Central memory CD4-positive, alpha-beta T cell (primary cell): Measurements from ENCODE around the gene ARHGAP6.

Experiments used
- DNase-seq: peaks from one replicate; pipeline ENCODE4 v3.0.0; 2022

The ARHGAP6 gene

GRCh38 chrX:11421805-11422524 is 243.8 kb downstream of the ARHGAP6 start:
- no peak for DNase-seq

- DNase-seq: no peak
Observed at GRCh38 chrX:11420851-11421250, 244.9 kb downstream of the ARHGAP6 start.

GRCh38 chrX:11419102-11419501 is 246.6 kb downstream of the ARHGAP6 start:
- no peak for DNase-seq

- DNase-seq: no peak
Observed at GRCh38 chrX:11416600-11416999, 249.1 kb downstream of the ARHGAP6 start.

GRCh38 chrX:11414091-11414490 is 251.6 kb downstream of the ARHGAP6 start:
- no peak for DNase-seq

GRCh38 chrX:11412715-11413623 is 252.8 kb downstream of the ARHGAP6 start:
- no peak for DNase-seq

- no peak for DNase-seq
Observed at GRCh38 chrX:11409957-11410356, 255.8 kb downstream of the ARHGAP6 start.

- DNase-seq: no peak
Observed at GRCh38 chrX:11408783-11409182, 256.9 kb downstream of the ARHGAP6 start.

- DNase-seq: no peak
Observed at GRCh38 chrX:11408109-11408405, 257.7 kb downstream of the ARHGAP6 start.

- no peak for DNase-seq
Observed at GRCh38 chrX:11407331-11408108, 258.2 kb downstream of the ARHGAP6 start.

- no peak for DNase-seq
Observed at GRCh38 chrX:11406109-11406765, 259.5 kb downstream of the ARHGAP6 start.

GRCh38 chrX:11403631-11404030 is 262.1 kb downstream of the ARHGAP6 start:
- DNase-seq: no peak

- DNase-seq: no peak
Observed at GRCh38 chrX:11401966-11402365, 263.8 kb downstream of the ARHGAP6 start.

GRCh38 chrX:11399489-11400094 is 266.1 kb downstream of the ARHGAP6 start:
- no peak for DNase-seq

- no peak for DNase-seq
Observed at GRCh38 chrX:11398785-11399184, 266.9 kb downstream of the ARHGAP6 start.

GRCh38 chrX:11398139-11398538 is 267.6 kb downstream of the ARHGAP6 start:
- no peak for DNase-seq

GRCh38 chrX:11397680-11398079 is 268.0 kb downstream of the ARHGAP6 start:
- no peak for DNase-seq

GRCh38 chrX:11395859-11396258 is 269.9 kb downstream of the ARHGAP6 start:
- DNase-seq: no peak

- DNase-seq: no peak
Observed at GRCh38 chrX:11393949-11394654, 271.6 kb downstream of the ARHGAP6 start.

- DNase-seq: no peak
Observed at GRCh38 chrX:11386812-11387211, 278.9 kb downstream of the ARHGAP6 start.

- DNase-seq: no peak
Observed at GRCh38 chrX:11386001-11386523, 279.7 kb downstream of the ARHGAP6 start.

GRCh38 chrX:11382930-11383329 is 282.8 kb downstream of the ARHGAP6 start:
- DNase-seq: no peak
